GM21526 (cell line): Measurements from ENCODE around the gene DSP.

Experiments used
- ATAC-seq: cut with Tn5 transposase; IDR thresholded peaks from one replicate; pipeline ENCODE4 v1.9.1; 2021; ENCODE audit warnings: moderate library complexity; ENCODE audit not compliant: unreplicated experiment, low FRiP score

Gene DSP

GRCh38 chr6:7541175-7542064 lies at the start of gene DSP:
DSP (plus strand) TSS chr6:7541671; CDS start chr6:7541916, 245 bp downstream.
- no peak for ATAC-seq

- ATAC-seq, result no peak
Measured at GRCh38 chr6:7493866-7494265, 47.6 kb upstream of the DSP start.

GRCh38 chr6:7494638-7495037 lies 46.8 kb upstream of the DSP start:
- no peak for ATAC-seq

- ATAC-seq, result no peak
Measured at GRCh38 chr6:7496266-7496875, 45.1 kb upstream of the DSP start.

GRCh38 chr6:7500752-7501282 lies 40.7 kb upstream of the DSP start:
- no peak for ATAC-seq

GRCh38 chr6:7502743-7503142 lies 38.7 kb upstream of the DSP start:
- no peak for ATAC-seq

GRCh38 chr6:7504041-7504440 lies 37.4 kb upstream of the DSP start:
- ATAC-seq, result no peak

GRCh38 chr6:7505189-7505699 lies 36.2 kb upstream of the DSP start:
- ATAC-seq, result no peak

GRCh38 chr6:7507600-7507999 lies 33.9 kb upstream of the DSP start:
- no peak for ATAC-seq

- no peak for ATAC-seq
Measured at GRCh38 chr6:7512320-7512719, 29.2 kb upstream of the DSP start.

- ATAC-seq, result no peak
Measured at GRCh38 chr6:7513529-7513928, 27.9 kb upstream of the DSP start.

GRCh38 chr6:7515363-7515762 lies 26.1 kb upstream of the DSP start:
- ATAC-seq, result no peak

- ATAC-seq, result no peak
Measured at GRCh38 chr6:7518877-7519276, 22.6 kb upstream of the DSP start.

GRCh38 chr6:7522873-7523272 lies 18.6 kb upstream of the DSP start:
- ATAC-seq, result no peak

- ATAC-seq, result no peak
Measured at GRCh38 chr6:7523922-7524321, 17.5 kb upstream of the DSP start.

GRCh38 chr6:7526755-7527154 lies 14.7 kb upstream of the DSP start:
- ATAC-seq, result no peak

GRCh38 chr6:7528565-7528964 lies 12.9 kb upstream of the DSP start:
- ATAC-seq, result no peak

GRCh38 chr6:7529141-7529540 lies 12.3 kb upstream of the DSP start:
- ATAC-seq, result no peak

- ATAC-seq, result no peak
Measured at GRCh38 chr6:7532232-7532631, 9.2 kb upstream of the DSP start.

- ATAC-seq, result no peak
Measured at GRCh38 chr6:7532821-7533220, 8.7 kb upstream of the DSP start.

GRCh38 chr6:7534192-7534591 lies 7.3 kb upstream of the DSP start:
- ATAC-seq, result no peak

- ATAC-seq, result no peak
Measured at GRCh38 chr6:7535498-7535897, 6.0 kb upstream of the DSP start.
